ENCODE results near the gene SNX32.
A peak's percentile ranks its signal among the peaks of the same experiment; 100 is the strongest.

Gene SNX32

DNA sequence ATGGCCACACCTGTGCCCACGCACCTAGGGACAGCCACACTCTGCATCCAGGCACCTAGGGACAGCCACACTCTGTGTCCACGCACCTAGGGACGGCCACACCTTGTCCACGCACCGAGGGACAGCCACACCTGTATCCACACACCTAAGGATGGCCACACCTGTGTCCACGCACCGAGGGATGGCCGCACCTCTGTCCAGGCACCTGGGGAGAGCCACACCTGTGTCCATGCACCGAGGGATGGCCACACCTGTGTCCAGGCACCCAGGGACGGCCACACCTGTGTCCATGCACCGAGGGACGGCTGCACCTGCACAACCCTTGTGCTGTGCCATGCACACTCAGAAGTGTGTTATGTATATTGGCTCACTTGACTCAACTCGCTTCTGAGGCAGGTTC is 36.1 kb upstream of the SNX32 start:
- no peak for DNase-seq (ENCODE audit: low spot score)

DNA sequence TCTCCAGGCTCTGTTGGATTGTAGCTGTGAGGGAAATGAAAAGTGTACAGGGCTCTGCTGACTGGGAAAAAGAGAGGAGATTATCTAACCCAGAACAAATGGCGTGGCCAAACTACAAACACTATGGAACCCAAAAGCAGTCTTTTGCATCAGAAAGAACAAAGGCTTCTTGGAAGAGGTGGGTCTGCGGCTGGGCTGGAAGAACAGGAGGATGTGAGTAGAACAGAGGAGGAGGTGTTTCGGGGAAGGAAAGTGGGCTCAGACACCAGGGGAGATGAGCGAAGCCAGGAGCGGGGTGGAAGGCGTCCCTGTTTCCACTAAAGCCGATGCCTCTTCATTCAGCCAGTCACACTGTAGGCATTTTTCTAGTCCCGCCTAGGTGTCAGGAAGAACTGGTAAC is 34.9 kb upstream of the SNX32 start:
- DNase-seq (ENCODE audit: low spot score): no peak

DNA sequence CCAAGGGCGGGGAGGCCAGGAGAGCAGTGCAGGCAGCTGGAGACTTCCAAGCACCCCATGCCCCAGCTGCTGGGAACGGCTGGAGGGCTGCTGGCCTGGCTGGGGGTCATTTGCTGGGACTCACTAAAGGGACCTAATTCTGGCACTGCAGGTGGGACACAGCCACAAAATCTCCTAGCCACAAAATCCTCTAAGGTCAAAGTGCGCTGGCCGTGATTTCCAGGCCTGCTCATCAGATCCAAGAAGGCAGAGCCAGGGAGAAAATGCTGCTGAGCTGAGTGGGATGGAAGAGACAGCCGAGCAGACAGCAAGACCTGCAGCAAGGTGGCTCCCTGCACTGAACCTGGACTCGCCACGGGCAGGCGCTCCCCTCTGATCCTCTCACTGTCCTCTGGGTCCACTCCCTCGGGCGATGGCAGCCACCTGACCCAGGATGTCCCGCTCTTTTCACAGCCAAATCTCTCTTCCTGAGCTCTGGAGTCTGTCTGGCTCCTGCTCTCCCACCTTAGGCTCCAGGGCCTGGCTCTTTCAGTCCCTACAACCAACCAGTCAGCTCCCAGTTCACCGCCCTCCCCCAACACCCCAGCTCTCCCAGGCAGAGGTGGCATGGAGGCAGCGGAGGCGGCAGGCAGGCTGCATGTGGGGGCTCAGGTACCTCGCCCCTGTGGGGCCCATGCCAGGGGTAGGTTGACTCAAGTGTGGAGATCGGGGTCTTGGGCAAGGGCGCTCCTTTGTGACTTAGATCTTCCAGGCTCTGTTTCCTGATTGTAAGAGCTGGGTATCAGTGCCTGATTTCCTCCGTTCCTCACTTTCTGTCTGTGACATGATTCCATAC is 32.4 kb upstream of the SNX32 start:
- DNase-seq (ENCODE audit: low spot score): no peak

DNA sequence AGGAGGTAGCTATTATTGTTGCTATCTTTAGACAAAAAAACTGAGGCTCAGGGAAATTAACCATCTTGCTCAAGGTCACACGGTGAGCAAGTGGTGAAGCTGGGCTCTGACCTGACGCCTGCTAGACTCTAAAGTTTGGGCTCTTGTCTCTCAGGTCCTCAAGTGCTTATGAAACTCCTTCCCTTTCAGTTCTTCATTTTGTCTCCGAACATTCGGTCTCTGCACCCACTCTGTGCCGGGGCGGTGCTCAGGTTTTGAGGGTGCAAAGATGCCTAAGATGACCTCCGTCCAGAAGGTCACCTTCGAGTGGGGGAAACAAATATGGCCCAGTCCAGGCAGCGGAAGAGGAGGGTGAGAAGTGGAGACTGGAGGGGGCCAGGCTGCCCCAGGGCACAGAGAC is 30.9 kb upstream of the SNX32 start:
- DNase-seq (ENCODE audit: low spot score): no peak

DNA sequence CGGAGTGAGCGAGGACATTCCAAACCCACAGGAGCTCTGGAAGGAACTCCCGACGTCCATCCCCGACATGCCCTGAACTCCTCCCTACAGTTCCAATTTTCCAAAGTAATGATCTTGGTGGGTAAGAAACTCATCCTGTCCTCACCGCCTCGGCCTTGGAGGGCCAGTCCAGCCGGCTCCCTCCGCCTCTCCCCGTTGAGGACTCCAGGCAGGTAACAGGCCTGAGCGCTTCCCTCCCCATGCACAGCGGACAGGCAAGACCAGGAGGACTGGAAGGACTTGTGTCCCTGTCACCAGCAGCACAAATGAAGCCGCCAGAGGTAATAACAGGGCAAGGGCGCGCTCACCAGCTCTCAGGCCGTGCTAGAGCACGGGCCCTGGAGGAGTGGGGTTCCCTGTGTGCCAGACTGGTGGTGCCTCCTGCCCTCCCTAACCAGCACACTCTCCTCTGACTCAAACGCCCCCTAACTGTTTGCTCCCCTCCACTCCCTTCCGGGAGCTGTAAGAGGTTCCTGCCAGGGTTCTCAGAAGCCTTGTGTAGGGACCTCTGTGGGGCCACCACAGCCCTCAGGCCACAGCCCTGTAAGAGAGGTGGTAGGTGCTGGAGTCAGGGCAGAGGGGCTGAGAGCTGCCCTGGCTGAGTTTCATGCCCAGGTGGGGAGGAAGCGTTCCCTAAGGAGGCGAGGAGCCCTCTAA is 29.8 kb upstream of the SNX32 start:
- peak; percentile 24 for DNase-seq (ENCODE audit: low spot score)

DNA sequence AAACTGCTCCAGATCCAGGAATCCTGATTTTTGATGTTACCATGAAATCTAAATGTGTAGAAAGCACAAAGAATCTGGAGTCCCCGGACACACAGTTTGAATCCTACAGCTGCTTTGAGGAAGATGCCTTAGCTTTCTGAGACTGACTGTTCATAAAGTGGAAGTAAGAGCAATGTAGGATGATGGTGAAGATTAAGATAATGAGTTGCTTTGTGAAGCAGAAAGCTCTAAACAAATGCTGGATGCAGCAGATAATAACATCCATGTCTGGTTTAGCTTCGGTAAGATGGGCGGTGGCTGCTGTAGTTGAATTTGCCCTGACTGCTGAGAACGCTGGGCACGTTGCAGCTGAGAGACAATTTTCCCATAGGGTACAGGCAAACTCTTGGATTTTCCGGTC is 26.8 kb upstream of the SNX32 start:
- DNase-seq (ENCODE audit: low spot score): no peak

DNA sequence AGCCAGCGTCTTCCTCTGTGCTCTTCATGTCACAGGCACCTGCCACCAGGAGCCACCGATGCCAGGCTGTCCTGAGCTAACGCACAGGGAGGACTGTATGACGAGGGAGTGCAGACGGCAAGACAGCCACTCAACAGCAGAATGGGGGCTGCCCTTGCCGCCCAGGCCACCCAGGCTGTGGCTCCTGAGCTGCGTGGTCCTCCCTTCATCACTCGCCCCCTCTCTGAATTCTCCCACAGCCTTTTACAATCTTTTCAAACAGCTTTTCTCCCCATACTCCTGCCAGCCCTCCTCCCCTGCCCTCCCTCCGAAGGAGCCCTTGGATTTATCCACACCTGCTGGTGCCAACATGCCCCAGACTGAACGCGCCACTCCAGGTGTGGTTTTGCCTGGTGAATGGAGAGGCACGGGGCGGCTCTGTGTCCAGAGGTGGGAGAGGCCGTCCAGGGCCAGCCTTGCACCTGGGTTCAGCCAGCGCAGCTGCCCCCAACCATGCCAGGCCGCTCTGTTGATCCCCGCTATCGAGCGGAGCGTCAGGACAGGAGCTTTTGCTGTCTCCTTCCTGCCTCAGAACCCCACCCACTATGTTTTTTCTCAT is 24.9 kb upstream of the SNX32 start:
- no peak for DNase-seq (ENCODE audit: low spot score)

DNA sequence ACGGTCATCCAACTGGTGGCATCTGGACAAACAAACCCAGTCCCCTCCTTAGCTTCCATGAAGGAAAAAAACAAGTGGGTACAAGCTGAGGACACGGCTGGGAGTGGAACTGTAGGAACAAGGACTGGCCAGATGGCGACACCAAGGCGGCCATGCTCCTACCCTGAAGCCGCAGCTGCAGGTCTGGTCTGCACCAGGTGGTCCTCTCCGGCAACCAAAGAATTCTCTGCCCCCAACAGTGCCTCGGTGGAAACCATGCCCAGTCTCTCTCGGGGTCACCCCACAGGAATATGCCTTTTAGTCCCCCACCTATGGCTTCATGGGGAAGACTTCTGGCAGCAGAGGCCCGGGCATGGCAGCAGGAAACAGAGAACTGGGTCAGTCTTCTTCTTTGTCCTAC is 24.3 kb upstream of the SNX32 start:
- no peak for DNase-seq (ENCODE audit: low spot score)

DNA sequence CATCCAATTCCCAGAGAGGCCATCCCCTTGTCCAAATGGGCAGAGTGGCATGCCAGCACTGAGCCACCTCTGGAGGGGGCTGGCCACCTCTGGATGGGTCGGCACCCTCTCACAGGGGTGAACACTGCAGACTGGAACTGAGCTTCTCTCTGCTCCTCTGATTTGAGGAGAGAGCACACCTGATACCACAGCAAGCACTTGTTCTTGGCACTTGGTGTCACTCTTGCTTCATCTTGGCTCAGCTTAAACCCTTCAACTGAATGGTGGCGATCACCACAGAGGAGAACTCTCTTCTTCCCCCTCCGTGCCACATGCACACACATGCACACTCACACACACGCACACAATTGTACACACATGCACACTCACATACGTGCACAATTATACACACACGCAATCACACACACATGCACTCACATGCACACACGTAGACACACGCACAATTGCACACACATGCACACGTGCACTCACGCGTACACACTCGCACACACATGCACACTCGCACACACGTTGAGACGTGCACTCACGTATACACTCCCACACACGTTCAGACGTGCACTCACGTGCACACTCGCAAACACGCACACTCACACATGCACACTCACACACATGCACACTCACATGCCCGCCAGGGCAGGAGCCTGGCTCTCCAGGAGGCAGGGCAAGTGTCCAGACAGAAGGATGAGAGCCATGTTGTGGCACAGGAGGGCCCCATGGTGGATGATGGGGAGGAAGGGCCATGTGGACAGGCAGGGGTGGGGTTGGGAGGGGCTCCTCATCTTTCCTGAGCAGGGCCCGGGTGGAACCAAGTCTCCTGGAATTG is 23.5 kb upstream of the SNX32 start:
- no peak for DNase-seq (ENCODE audit: low spot score)

DNA sequence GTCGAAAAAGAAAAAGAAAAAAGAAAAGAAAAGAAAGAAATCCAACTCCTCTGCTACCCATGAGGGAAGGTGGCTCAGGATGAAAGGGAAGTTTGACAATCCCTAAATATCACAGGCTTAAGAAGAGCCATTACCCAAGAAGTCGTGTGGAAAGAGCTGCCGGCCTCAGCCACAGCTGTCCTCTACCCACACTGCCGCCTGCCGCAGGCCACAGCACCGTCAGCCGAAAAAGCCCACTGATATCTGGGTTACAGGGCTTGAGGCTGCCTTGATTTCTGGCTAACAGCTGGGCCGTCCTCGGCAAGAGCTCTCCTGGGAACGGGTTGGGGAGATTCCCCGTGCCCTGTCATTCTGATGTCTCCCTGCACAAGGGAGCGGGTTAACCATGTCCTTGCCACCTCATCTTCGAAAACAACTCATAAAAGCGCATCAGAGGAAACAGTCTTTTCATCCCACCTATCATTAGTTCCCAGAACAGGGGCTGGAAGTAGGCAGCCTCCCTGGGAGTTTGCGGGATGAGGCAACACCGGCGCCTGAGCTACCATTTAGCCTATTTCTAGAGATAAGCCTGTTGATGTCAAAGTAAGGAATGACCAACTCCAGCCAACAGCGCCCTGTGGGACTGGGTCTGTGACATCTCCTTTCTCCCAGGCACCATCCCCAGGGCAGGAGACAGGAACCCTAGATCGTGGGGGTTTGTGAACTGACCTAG is 21.8 kb upstream of the SNX32 start:
- peak; percentile 62 for DNase-seq (ENCODE audit: low spot score)

DNA sequence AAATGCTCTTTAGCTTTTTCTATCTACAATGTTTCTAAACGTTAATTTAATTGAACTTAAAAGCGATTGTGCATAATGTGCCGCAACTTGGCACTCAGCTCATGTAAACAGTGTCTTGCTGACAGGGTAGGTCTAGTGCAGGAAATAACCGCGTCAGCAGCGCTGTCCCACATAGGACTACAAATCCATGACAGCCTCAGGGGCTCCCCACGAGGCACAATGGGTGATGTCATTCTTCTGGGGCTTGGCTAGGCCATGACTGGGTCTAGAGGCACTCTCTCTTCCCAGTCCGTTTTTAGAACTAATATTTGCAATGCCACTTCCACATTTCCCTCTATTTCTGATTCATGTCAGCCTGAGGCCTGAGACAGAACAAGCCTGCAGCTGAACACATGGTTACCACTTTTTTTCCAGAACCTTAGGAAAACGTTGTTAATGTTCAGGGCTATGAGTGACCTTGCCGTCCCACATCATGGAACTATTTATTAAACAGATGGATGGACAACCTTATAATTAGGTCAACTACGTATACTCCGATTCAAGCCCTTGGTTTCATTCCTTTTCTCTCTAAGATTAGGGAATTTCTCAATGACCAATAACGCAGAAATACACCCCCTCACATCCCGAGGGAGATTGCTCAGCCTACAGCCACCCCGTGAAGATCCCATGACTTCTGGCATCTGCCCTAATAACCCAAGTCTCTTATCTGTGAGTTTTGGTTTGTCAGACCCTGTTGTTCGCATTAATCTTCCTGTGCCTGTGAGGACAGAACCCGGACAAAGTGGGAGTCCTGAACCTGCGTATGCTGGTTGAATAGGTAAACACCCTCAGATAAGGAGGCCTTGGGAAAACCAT is 19.4 kb upstream of the SNX32 start:
- DNase-seq (ENCODE audit: low spot score): no peak

DNA sequence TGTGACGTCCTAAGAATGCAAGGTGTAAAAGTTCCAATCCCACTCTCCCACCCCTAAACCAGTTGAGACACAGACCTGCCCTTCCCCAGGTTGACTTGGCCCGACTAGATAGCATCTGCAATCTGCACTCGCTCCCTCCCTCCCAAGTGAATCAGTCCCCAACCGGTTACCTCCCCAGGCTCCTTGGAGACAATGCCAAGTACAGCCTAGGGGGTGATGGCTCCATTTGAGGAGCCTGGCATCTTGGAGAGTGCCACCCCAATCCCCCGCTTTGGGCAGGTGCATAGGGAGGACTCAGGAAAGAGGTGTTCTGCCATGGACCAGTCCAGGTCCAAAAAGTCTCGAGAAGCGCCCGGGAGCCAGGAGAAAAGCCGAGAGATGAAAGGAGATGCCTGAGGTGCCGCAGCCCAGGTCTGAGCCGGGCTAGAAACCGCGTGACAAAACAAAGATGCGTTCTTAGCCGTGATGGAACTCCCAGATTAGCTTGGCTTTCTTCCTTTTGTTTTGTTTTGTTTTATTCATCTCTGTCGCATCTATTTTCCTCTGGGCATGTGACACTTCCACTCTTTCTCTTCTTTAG is 18.7 kb upstream of the SNX32 start:
- no peak for DNase-seq (ENCODE audit: low spot score)

DNA sequence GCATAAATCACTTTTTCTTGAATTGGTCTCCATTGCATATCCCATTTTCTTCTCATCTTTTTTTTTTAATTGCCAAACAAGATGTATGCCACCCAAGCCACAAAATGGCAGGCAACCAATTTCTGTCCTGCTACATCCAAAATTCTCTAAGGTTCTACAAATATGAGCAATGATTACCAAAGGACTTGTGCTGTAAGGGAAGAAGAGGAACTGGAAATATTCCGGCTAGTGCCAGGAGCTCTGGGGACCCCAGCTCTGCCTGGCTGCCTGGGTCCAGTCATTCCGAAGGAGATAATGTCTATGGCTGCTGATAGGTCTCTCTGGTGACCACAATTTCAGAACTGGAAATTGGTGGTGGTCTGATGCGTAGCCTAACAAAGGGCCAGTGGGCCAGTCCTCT is 17.1 kb upstream of the SNX32 start:
- no peak for DNase-seq (ENCODE audit: low spot score)

DNA sequence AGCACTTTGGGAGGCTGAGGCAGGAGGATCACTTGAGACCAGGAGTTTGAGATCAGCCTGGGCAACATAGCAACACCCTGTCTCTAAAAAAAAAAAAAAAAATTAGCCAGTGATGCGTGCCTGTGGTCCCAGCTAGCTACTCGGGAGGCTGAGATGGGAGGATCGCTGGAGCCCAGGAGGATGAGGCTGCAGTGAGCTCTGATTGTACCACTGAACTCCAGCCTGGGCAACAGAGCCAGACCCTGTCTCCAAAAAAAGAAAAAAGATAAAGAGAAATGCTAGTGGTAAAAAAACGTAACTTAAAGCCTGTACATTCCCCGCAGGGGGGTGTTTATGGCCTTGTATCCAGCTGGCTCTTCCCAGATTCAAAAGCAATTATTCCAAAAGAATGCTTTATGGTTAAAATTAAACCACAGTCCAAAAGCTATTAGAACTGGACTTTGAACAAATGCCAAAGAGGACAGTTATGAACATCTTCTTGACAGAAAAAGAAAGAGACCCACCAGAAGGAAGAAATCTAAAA is 16.4 kb upstream of the SNX32 start:
- no peak for DNase-seq (ENCODE audit: low spot score)

DNA sequence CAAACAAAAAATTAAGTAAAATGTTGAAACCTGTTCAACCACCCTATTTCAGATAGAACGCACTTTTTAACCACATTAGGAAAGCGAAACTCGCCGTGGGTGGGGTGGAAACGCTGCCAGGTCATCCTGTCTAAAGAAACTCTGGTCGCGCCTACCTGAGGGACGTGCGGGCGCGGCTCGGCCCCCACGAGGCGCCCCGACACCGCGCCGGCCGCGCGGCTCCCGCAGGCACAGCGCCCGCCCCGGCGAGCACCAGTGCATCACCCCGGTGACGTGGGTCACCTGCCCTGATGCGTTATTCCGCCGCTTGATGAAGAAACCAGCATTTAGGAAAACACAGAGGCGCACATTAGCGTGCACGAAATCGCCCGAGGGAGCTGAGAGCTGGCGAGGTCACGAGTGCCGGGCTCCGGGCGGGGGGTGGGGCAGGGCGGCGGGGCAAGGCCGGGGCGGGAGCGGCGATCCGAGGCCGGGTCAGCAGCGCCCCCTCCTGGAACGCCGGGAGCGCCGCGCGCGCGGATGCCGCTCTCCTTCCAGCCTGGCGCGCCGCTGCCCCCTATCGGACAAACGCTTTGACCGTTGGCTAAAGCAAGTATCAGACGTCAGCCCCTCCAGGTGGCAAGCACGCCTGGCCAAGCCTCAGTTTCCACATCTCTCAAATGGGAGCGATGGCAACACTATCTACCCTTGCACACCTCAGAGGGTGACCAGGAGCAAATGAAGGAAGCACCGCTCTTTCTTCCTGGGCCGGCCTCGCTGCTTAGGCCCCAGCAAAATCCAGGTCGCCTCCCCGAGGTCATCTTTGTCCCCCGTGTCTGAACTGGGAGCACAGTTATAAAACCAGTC is 15.7 kb upstream of the SNX32 start:
- DNase-seq (ENCODE audit: low spot score): peak; percentile 98

DNA sequence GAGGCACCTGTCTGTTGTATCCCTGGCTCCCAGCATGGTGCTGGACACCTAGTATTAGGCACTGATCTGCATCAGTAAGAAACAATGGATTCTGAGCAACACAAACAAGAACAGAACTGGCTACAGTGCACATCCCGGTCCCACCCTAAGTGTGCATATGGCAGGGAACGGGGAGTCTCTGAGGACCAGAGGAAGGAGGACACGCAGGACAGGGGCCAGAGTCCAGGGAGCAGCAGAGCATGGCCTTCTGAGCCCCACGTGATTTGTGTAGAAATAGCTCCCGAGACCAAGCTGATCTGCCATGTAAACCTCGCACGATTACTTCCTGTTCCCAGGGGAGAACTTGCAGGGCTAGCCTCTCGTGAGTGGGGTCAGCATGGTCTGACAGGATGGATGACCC is 12.7 kb upstream of the SNX32 start:
- DNase-seq (ENCODE audit: low spot score): no peak

DNA sequence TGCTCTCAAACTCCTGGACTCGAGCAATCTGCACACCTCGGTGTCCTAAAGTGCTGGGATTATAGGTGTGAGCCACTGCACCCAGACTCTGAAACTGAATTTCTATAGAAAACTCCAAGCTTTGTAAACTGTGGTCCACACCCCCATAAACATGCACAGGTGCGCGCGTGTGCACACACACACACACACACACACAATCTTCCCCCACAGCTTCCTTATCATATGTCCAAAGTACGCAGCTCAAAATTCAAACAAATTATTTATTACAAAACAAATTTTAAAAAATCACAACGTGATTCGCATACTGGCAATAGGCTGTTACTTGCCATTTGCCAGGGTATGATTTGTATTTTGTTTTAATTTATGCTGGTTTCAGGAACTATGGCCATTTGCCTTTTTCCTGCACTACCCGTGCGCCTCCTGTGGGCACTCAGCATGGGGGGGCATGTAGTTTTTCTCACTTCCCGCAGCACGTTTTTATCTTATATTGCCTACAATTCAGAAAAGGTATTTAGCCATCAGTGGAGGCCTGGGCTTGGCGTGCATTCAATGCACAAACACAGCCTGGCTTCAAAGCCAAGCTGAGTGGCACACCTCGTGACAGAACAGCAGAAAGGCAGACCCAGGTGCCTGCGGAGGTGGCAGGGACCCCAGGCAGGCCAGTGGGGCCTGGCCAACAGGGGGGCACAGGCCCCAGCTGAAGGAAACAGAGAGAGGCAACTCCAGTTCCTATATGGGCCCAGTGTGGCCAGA is 10.8 kb upstream of the SNX32 start:
- DNase-seq (ENCODE audit: low spot score): no peak

DNA sequence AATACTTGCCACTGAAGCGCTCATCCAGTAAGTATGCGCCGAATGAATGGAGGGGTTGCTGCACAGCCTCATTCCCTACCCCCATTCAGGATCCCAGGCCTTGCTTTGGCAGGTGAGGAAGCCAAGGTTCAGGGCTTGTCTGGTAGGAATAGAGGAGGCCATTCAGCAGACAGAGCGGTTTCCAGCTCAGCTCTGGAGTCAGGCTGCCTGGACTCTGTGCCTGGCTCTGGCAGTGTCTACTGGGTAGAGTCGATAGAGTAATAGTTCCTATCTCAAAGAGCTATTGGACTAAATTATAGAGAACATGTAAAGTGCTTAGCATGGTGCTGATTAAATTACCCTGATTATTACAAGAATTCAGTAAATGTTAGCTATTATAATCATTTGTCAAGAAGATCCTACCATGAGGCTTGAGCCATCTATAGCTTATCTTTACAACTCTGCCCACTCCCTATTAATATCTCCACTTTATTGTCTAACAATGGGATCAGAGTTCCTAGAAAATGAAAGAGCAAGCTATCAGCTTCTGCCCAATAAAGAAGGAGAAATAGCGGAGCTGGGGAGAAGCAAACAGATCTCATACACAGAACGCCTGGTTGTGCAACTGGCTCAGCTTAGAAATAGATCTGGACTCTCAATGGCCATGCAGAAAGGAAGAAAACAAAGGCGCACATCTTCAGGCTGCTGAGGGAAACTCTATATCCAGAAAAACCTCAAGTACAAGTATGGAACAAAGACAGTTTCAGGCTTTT is 6.6 kb upstream of the SNX32 start:
- no peak for DNase-seq (ENCODE audit: low spot score)
